OCI-LY1 (cell line): ENCODE results near the gene UPF2.

Experiments used
- H2AFZ ChIP-seq: fragments of 200-600 bp; sonication (generic), shearing (Covaris generic); 2 replicates; pipeline ENCODE4 v1.6.0; 2014; ENCODE audit warnings: antibody characterized with exemption, mild to moderate bottlenecking, low read length
- H3F3A ChIP-seq: fragments of 200-600 bp; sonication (generic), shearing (Covaris generic); 2 replicates; pipeline ENCODE4 v1.6.0; 2014; ENCODE audit warnings: mild to moderate bottlenecking, antibody characterized with exemption, low read length, moderate library complexity; ENCODE audit not compliant: insufficient read depth
- H3K27ac ChIP-seq: fragments of 200-600 bp; sonication (generic); 2 replicates; pipeline ENCODE4 v1.5.1; 2014; ENCODE audit warnings: low read length, mixed run types, mild to moderate bottlenecking, low read depth; ENCODE audit not compliant: poor library complexity, severe bottlenecking
- H3K27me3 ChIP-seq: fragments of 200-600 bp; sonication (generic); 2 replicates; pipeline ENCODE4 v1.6.0; 2014; ENCODE audit warnings: antibody characterized with exemption, mild to moderate bottlenecking, low read length, moderate library complexity; ENCODE audit not compliant: insufficient read depth
- H3K36me3 ChIP-seq: fragments of 200-600 bp; sonication (generic); 2 replicates; pipeline ENCODE4 v1.6.1; 2014; ENCODE audit warnings: mild to moderate bottlenecking, antibody characterized with exemption, low read length, moderate library complexity, mixed read lengths; ENCODE audit not compliant: insufficient read depth
- H3K4me1 ChIP-seq: fragments of 200-600 bp; sonication (generic); 2 replicates; pipeline ENCODE4 v1.5.1; 2014; ENCODE audit warnings: mild to moderate bottlenecking, low read length, moderate library complexity; ENCODE audit not compliant: insufficient read depth, severe bottlenecking
- H3K4me2 ChIP-seq: fragments of 200-600 bp; sonication (generic), shearing (Covaris generic); 2 replicates; pipeline ENCODE4 v1.6.1; 2014; ENCODE audit warnings: low read length
- H3K4me3 ChIP-seq: fragments of 200-600 bp; sonication (generic); 2 replicates; pipeline ENCODE4 v1.5.1; 2014; ENCODE audit warnings: low read length, low read depth, mild to moderate bottlenecking, mixed read lengths; ENCODE audit not compliant: poor library complexity, severe bottlenecking
- H3K79me2 ChIP-seq: fragments of 200-600 bp; shearing (Covaris generic); 2 replicates; pipeline ENCODE4 v1.6.1; 2016; ENCODE audit warnings: mixed run types, low read length, mixed read lengths; ENCODE audit not compliant: insufficient read depth
- H3K9ac ChIP-seq: fragments of 200-600 bp; sonication (generic), shearing (Covaris generic); 2 replicates; pipeline ENCODE4 v1.6.1; 2014; ENCODE audit warnings: mild to moderate bottlenecking, low read length, mixed read lengths
- H3K9me2 ChIP-seq: fragments of 200-600 bp; sonication (generic), shearing (Covaris generic); 2 replicates; pipeline ENCODE4 v1.6.1; 2014; ENCODE audit warnings: low read depth, mild to moderate bottlenecking, low read length, mixed read lengths
- H3K9me3 ChIP-seq: fragments of 200-600 bp; shearing (Covaris generic); 2 replicates; pipeline ENCODE4 v1.6.1; 2014; ENCODE audit warnings: low read length, mixed read lengths
- H4K20me1 ChIP-seq: fragments of 200-600 bp; sonication (generic), shearing (Covaris generic); 2 replicates; pipeline ENCODE4 v1.6.0; 2016; ENCODE audit warnings: mild to moderate bottlenecking, low read length; ENCODE audit not compliant: insufficient read depth
- EZH2 ChIP-seq: fragments of 200-600 bp; sonication (generic), shearing (Covaris generic); IDR thresholded peaks from 2 replicates; pipeline ENCODE4 v1.8.0; 2017; ENCODE audit warnings: borderline replicate concordance, mixed run types, mild to moderate bottlenecking, antibody characterized with exemption, low read length, moderate library complexity, mixed read lengths
- TF ChIP-seq, protein P1 (sequence below): fragments of 200-600 bp; sonication (generic), shearing (Covaris generic); IDR thresholded peaks from 2 replicates; pipeline ENCODE4 v1.5.1; 2017; ENCODE audit warnings: mild to moderate bottlenecking, antibody characterized with exemption, low read length, moderate library complexity, mixed read lengths

Gene UPF2

DNA sequence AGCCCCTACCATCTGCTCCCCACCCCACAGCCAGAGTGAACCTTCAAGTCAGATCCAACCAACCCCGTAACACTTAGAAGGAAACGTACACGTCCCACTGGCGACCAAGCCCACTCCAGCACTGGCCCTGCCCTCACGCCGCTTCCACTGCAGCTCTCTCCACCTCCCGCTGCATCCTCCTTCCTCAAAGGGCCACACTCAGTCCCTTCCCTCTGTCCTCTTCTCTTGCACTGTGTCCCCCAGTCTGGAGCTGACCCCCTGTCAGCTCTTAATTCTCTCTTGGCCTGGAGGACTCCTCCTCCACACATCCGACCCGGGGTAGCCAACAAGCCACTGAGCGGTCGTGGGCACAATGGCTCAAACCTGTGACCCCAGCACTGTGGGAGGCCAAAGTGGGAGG lies 133.6 kb downstream of the UPF2 start:
- Histone ChIP-seq H4K20me1 (no peaks in the 10 kb centered on the region), H3K27me3 (peaks cover 9% of the 10 kb centered on the region), H3K4me1 (no peaks in the 10 kb centered on the region), H3K27ac (no peak overlapping the region), H3F3A (no peaks in the 10 kb centered on the region), H3K9me2 (no peaks in the 10 kb centered on the region), H3K9me3 (no peaks in the 10 kb centered on the region), H3K4me2 (no peak overlapping the region), H3K9ac (no peak overlapping the region), H2AFZ (no peak overlapping the region), H3K36me3 (no peaks in the 10 kb centered on the region), H3K79me2 (no peaks in the 10 kb centered on the region), H3K4me3 (no peak overlapping the region)
- TF ChIP-seq EZH2: no peak
- TF ChIP-seq, protein P1, sequence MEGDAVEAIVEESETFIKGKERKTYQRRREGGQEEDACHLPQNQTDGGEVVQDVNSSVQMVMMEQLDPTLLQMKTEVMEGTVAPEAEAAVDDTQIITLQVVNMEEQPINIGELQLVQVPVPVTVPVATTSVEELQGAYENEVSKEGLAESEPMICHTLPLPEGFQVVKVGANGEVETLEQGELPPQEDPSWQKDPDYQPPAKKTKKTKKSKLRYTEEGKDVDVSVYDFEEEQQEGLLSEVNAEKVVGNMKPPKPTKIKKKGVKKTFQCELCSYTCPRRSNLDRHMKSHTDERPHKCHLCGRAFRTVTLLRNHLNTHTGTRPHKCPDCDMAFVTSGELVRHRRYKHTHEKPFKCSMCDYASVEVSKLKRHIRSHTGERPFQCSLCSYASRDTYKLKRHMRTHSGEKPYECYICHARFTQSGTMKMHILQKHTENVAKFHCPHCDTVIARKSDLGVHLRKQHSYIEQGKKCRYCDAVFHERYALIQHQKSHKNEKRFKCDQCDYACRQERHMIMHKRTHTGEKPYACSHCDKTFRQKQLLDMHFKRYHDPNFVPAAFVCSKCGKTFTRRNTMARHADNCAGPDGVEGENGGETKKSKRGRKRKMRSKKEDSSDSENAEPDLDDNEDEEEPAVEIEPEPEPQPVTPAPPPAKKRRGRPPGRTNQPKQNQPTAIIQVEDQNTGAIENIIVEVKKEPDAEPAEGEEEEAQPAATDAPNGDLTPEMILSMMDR: no peak

DNA sequence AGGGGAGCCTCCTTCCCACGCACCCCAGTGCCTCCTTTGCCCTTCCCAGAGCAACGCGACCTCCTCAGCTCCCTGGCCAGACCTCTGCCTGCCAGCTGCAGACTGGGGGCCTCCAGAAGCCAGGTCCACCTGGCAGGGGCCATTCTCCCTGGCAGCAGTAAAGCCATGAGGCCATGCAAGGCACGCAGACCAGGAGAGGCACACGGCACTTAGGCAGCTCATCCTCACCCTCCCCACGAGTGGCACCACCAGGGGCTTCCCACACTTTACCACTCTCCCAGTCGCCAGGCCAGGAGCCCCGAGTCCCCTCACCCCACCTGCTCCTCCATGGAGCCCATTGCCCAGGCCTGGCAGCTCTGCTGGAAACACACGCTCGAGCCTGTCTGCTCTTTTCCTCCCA lies 134.1 kb downstream of the UPF2 start:
- Histone ChIP-seq H3K27ac (no peak overlapping the region), H3K36me3 (no peaks in the 10 kb centered on the region), H3K9me3 (no peaks in the 10 kb centered on the region), H3K27me3 (peaks cover 9% of the 10 kb centered on the region), H3K9me2 (no peaks in the 10 kb centered on the region), H4K20me1 (no peaks in the 10 kb centered on the region), H3F3A (no peaks in the 10 kb centered on the region), H3K9ac (no peak overlapping the region), H2AFZ (no peak overlapping the region), H3K4me1 (no peaks in the 10 kb centered on the region), H3K79me2 (no peaks in the 10 kb centered on the region), H3K4me2 (no peak overlapping the region), H3K4me3 (no peak overlapping the region)
- TF ChIP-seq, protein P1: no peak
- TF ChIP-seq EZH2: no peak

DNA sequence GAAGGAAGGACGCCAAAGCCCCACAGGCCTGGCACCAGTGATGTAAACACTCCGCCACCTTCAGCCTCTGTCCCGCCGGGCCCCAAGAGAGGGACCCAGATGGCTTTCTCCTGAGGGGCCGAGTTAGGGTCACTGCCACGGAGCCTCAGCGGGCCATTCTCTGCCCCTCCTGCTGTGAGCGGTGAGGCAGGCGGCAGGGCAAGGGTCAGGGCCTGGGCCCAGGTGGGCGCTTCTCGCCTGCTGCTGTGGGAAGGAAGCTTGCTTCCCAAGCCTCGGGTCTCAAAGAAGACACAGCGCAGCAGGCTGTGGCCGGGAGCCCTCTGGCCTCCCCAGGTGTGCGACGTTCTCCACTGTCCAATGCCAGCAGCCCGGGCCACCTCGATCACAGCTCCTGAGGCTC lies 134.7 kb downstream of the UPF2 start:
- Histone ChIP-seq H2AFZ (no peak overlapping the region), H3K27me3 (peaks cover 9% of the 10 kb centered on the region), H3F3A (no peaks in the 10 kb centered on the region), H3K9me3 (no peaks in the 10 kb centered on the region), H3K27ac (no peak overlapping the region), H3K4me2 (no peak overlapping the region), H3K4me3 (no peak overlapping the region), H3K4me1 (no peaks in the 10 kb centered on the region), H3K9me2 (no peaks in the 10 kb centered on the region), H3K36me3 (no peaks in the 10 kb centered on the region), H4K20me1 (no peaks in the 10 kb centered on the region), H3K9ac (no peak overlapping the region), H3K79me2 (no peaks in the 10 kb centered on the region)
- no peak for TF ChIP-seq EZH2
- TF ChIP-seq, protein P1: no peak
